Measurements from ENCODE around the gene OPN1SW.

The OPN1SW gene

GRCh38 chr7:128812514-128813168 lies 37.0 kb upstream of the OPN1SW start:
- Histone ChIP-seq H3K27me3 (peaks cover 3% of the 10 kb centered on the region), H3K27ac (no peak overlapping the region), H3K4me1 (ENCODE audit: control insufficient read depth in 1 of 2, insufficient read depth in 1 of 2, low read depth in 1 of 2, low read length in 1 of 2) (peaks cover 10% of the 10 kb centered on the region in 2 experiments), H3K4me3 (ENCODE audit: low read depth in 1 of 2, low read length in 1 of 2) (no peak overlapping the region), H3K36me3 (no peaks in the 10 kb centered on the region), H3K9me3 (no peaks in the 10 kb centered on the region)
- no peak for TF ChIP-seq CTCF (IDR thresholded peaks at IDR 0.05)

GRCh38 chr7:128811631-128812430 lies 36.2 kb upstream of the OPN1SW start:
- no peak overlapping the region for H3K27ac ChIP-seq
- no peak overlapping the region for H3K4me3 ChIP-seq (ENCODE audit: low read depth in 1 of 2, low read length in 1 of 2)
- H3K9me3 ChIP-seq: no peaks in the 10 kb centered on the region
- no peak for TF ChIP-seq CTCF (IDR thresholded peaks at IDR 0.05)
- peaks cover 10% of the 10 kb centered on the region in 2 experiments for H3K4me1 ChIP-seq (ENCODE audit: control insufficient read depth in 1 of 2, insufficient read depth in 1 of 2, low read depth in 1 of 2, low read length in 1 of 2)
- no peaks in the 10 kb centered on the region for H3K27me3 ChIP-seq
- H3K36me3 ChIP-seq: no peaks in the 10 kb centered on the region

GRCh38 chr7:128810997-128811396 lies 35.4 kb upstream of the OPN1SW start:
- Histone ChIP-seq H3K4me3 (ENCODE audit: low read depth in 1 of 2, low read length in 1 of 2) (no peak overlapping the region), H3K9me3 (no peaks in the 10 kb centered on the region), H3K36me3 (no peaks in the 10 kb centered on the region), H3K27me3 (no peaks in the 10 kb centered on the region), H3K27ac (no peak overlapping the region), H3K4me1 (ENCODE audit: control insufficient read depth in 1 of 2, insufficient read depth in 1 of 2, low read depth in 1 of 2, low read length in 1 of 2) (peaks cover 10% of the 10 kb centered on the region in 2 experiments)
- no peak for TF ChIP-seq CTCF (IDR thresholded peaks at IDR 0.05)

- H3K4me1 ChIP-seq (ENCODE audit: control insufficient read depth in 1 of 2, insufficient read depth in 1 of 2, low read depth in 1 of 2, low read length in 1 of 2): peaks cover 10% of the 10 kb centered on the region in 2 experiments
- H3K27ac ChIP-seq: no peak overlapping the region
- H3K9me3 ChIP-seq: no peaks in the 10 kb centered on the region
- H3K36me3 ChIP-seq: no peaks in the 10 kb centered on the region
- no peak overlapping the region for H3K4me3 ChIP-seq (ENCODE audit: low read depth in 1 of 2, low read length in 1 of 2)
- H3K27me3 ChIP-seq: no peaks in the 10 kb centered on the region
- no peak for TF ChIP-seq CTCF (IDR thresholded peaks at IDR 0.05)
Observed at GRCh38 chr7:128810473-128810872, 34.9 kb upstream of the OPN1SW start.

- no peaks in the 10 kb centered on the region for H3K27me3 ChIP-seq
- TF ChIP-seq CTCF (IDR thresholded peaks at IDR 0.05): no peak
- H3K4me3 ChIP-seq (ENCODE audit: low read depth in 1 of 2, low read length in 1 of 2): no peak overlapping the region
- H3K4me1 ChIP-seq (ENCODE audit: control insufficient read depth in 1 of 2, insufficient read depth in 1 of 2, low read depth in 1 of 2, low read length in 1 of 2): peaks cover 10% of the 10 kb centered on the region in 2 experiments
- no peak overlapping the region for H3K27ac ChIP-seq
- no peaks in the 10 kb centered on the region for H3K36me3 ChIP-seq
- H3K9me3 ChIP-seq: no peaks in the 10 kb centered on the region
Observed at GRCh38 chr7:128809363-128809762, 33.8 kb upstream of the OPN1SW start.

All from neutrophil (primary cell).